B cell (primary cell): ENCODE measurements around the gene NHSL1.

ENCODE experiments used
- EZH2 ChIP-seq: IDR thresholded peaks from 2 replicates; pipeline ENCODE4 v1.6.1; 2012; ENCODE audit warnings: borderline replicate concordance, low read depth, mild to moderate bottlenecking, moderate library complexity, low read length; ENCODE audit not compliant: insufficient read depth, poor library complexity, severe bottlenecking
- TF ChIP-seq, protein P1 (sequence below): fragments of 200-600 bp; IDR thresholded peaks from one replicate; pipeline ENCODE4 v1.8.0; 2022; ENCODE audit warnings: antibody characterized with exemption, mild to moderate bottlenecking

DNA sequence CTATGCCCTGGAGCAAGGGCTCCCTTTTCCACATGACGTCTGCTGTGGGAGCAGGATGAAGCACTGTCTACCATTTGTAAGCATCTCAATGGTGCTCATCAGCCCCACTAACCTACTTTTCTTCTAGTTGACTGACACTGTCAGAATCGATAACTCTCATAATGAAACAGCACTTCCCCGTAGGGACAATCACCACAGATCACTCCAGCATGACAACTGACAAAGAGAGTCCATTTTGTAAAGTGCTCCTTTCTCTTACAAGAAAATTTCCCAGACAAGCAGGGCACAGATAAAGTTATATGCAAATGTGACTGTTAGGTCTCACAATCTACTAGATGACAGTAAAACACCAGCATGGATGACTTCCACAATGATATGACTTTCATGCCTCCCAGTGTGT lies 48.8 kb downstream of the NHSL1 start:
- TF ChIP-seq, protein P1, sequence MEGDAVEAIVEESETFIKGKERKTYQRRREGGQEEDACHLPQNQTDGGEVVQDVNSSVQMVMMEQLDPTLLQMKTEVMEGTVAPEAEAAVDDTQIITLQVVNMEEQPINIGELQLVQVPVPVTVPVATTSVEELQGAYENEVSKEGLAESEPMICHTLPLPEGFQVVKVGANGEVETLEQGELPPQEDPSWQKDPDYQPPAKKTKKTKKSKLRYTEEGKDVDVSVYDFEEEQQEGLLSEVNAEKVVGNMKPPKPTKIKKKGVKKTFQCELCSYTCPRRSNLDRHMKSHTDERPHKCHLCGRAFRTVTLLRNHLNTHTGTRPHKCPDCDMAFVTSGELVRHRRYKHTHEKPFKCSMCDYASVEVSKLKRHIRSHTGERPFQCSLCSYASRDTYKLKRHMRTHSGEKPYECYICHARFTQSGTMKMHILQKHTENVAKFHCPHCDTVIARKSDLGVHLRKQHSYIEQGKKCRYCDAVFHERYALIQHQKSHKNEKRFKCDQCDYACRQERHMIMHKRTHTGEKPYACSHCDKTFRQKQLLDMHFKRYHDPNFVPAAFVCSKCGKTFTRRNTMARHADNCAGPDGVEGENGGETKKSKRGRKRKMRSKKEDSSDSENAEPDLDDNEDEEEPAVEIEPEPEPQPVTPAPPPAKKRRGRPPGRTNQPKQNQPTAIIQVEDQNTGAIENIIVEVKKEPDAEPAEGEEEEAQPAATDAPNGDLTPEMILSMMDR: no peak
- TF ChIP-seq EZH2: no peak
